NT2/D1 (cell line): Measurements from ENCODE around the gene NFATC4.
"Not testable (repeated sequence)": the region's sequence is repeated elsewhere in the genome, so short reads cannot be mapped to it uniquely, and the experiment has no call there.

ENCODE experiments used
- DNase-seq: peaks from one replicate; pipeline ENCODE4 v3.0.0-alpha.2; 2011; ENCODE audit warnings: low read depth, low spot score
- H3K27me3 ChIP-seq: 2 replicates; pipeline ENCODE4 v1.6.0; 2011; ENCODE audit warnings: mild to moderate bottlenecking; ENCODE audit not compliant: insufficient read length, insufficient read depth
- H3K36me3 ChIP-seq: 2 replicates; pipeline ENCODE4 v1.6.1; 2011; ENCODE audit warnings: mild to moderate bottlenecking, low read length, mixed read lengths; ENCODE audit not compliant: insufficient read depth, insufficient read length
- H3K4me1 ChIP-seq: 2 replicates; pipeline ENCODE4 v1.5.1; 2011; ENCODE audit not compliant: insufficient read depth, insufficient read length
- H3K4me3 ChIP-seq: 2 replicates; pipeline ENCODE4 v1.5.1; 2011; ENCODE audit warnings: low read depth; ENCODE audit not compliant: insufficient read length
- H3K9ac ChIP-seq: 2 replicates; pipeline ENCODE4 v1.6.0; 2011; ENCODE audit warnings: low read depth; ENCODE audit not compliant: insufficient read length
- H3K9me3 ChIP-seq: 2 replicates; pipeline ENCODE4 v1.5.1; 2011; ENCODE audit warnings: mild to moderate bottlenecking, low read length; ENCODE audit not compliant: insufficient read depth
- SUZ12 ChIP-seq: IDR thresholded peaks from 2 replicates; pipeline ENCODE4 v1.6.1; 2011; ENCODE audit not compliant: insufficient read length, insufficient read depth; ENCODE audit errors: extremely low read depth
- YY1 ChIP-seq: IDR thresholded peaks from 2 replicates; pipeline ENCODE4 v1.6.1; 2011; ENCODE audit not compliant: insufficient read length, insufficient read depth
- ZNF274 ChIP-seq: IDR thresholded peaks from 2 replicates; pipeline ENCODE4 v1.6.1; 2011; ENCODE audit warnings: mild to moderate bottlenecking, low read depth, low read length

The NFATC4 gene

GRCh38 chr14:24385524-24385923, 17.5 kb downstream of the NFATC4 start:
- Histone ChIP-seq H3K27me3 (no peaks in the 10 kb centered on the region), H3K9me3 (no peaks in the 10 kb centered on the region), H3K9ac (no peak overlapping the region), H3K4me1 (peaks cover 3% of the 10 kb centered on the region), H3K36me3 (no peaks in the 10 kb centered on the region), H3K4me3 (no peak overlapping the region)
- TF ChIP-seq YY1 (no peak), SUZ12 (no peak), ZNF274 (no peak)
- DNase-seq, result no peak

GRCh38 chr14:24387009-24387345, 19.0 kb downstream of the NFATC4 start:
- DNase-seq, result no peak
- no peaks in the 10 kb centered on the region for H3K9me3 ChIP-seq
- H3K27me3 ChIP-seq, result no peaks in the 10 kb centered on the region
- no peak overlapping the region for H3K4me3 ChIP-seq
- no peaks in the 10 kb centered on the region for H3K4me1 ChIP-seq
- no peaks in the 10 kb centered on the region for H3K36me3 ChIP-seq
- TF ChIP-seq ZNF274, result no peak
- no peak for TF ChIP-seq YY1
- no peak for TF ChIP-seq SUZ12
- H3K9ac ChIP-seq, result no peak overlapping the region

GRCh38 chr14:24387579-24387978, 19.6 kb downstream of the NFATC4 start:
- H3K9ac ChIP-seq, H3K27me3 ChIP-seq, H3K9me3 ChIP-seq, H3K36me3 ChIP-seq, H3K4me3 ChIP-seq, H3K4me1 ChIP-seq, DNase-seq: not testable (repeated sequence)

DNA sequence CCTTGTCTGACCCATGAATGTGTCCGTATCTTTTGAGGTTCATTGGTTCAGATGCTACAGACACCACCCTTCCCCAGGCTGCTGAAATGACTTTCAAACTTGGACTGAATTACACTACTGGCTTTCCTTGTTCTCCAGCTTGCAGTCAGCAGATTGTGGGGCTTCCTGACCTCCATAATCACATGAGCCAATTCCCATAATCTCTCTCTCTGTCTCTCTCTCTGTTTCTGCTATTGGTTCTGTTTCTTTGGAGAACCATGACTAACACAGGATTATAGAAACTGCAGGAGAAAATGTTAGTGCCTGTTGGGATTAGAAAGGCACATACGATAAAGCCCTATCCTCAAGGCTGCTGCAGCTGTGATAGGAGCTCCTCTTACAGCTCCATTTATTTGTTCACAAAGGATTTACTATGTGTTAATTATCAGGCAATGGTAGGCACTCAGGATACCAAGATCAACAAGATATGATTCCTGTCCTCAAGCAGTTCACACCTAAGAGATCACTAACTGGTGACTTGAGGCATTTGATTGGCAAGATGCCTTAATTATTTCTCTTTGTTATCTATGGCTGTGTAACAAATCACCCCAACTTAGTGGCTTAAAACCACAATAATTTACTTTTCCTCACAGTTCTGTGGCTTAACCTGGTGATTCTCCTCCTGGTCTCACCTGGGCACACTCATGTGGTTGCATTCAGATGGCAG, 20.6 kb downstream of the NFATC4 start:
- H3K4me1 ChIP-seq, result no peaks in the 10 kb centered on the region
- H3K36me3 ChIP-seq, result no peaks in the 10 kb centered on the region
- H3K27me3 ChIP-seq, result no peaks in the 10 kb centered on the region
- no peak overlapping the region for H3K9ac ChIP-seq
- DNase-seq, result no peak
- H3K9me3 ChIP-seq, result no peaks in the 10 kb centered on the region
- no peak overlapping the region for H3K4me3 ChIP-seq
- TF ChIP-seq YY1, result no peak
- TF ChIP-seq SUZ12, result no peak
- no peak for TF ChIP-seq ZNF274

DNA sequence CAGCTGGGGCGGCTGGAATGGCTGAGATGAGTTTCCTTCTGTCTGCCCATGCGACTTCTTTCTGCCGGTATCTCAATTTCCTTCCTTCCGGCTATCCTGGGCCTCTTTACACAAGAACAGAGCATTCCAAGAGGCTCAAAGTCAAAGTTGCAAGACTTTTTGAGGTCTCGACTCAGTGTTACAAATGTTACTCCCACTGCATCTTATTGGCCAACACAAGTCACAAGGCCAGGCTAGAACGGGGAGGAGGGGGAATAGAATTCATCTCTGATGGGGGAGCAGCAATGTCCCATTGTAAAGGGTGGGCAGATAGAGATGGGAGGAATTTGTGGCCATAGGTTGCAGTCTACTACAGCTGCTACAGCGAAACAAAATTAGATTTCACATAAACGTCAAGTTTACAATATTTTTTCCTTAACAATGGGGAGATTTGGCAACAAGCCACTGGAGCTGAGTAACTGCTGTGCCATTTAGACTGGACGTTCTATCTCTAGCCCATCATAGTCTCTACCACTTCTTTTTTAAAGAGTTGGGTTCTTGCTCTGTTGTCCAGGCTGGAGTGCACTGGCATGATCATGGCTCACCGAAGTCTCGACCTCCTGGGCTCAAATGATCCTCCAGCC, 21.4 kb downstream of the NFATC4 start:
- no peak for TF ChIP-seq YY1
- TF ChIP-seq SUZ12, result no peak
- TF ChIP-seq ZNF274, result no peak

DNA sequence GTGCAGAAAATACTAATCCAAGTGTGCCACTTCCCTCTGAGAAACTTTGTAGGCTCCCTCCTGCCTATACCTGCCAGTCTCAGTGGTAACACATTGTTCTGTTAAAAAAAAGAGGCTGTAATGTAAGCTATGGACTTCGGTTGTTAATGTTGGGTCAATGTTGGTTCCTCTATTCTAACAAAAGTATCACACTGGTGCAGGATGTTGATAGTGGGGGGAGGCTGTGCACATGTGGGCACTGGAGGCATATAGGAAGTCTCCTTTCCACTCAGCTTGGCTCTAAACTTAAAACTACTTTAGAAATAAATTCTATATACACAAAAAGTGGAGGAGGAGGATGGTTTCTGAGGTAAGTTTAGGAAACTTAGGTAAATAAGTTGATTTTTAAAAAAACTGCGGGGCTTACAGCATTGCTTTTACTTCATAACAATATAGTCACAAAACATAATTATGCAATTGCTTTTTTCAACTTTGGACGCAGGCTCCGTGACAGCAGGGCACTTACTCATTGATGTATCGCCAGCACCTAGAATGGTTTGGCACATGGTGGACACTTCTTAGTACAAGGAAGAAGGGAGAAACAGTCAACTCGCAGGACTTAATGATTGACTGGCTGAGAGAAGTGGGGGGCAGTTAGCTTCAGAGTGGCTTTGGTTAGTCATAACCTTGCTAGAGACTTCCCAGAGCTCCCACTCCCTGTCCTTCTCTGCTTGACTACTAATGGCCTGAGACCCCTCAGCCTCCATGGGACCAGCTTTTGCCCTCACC, 22.9 kb downstream of the NFATC4 start:
- Histone ChIP-seq H3K9me3 (no peaks in the 10 kb centered on the region), H3K36me3 (no peaks in the 10 kb centered on the region), H3K4me1 (no peaks in the 10 kb centered on the region), H3K27me3 (no peaks in the 10 kb centered on the region), H3K4me3 (no peak overlapping the region), H3K9ac (no peak overlapping the region)
- no peak for DNase-seq
- no peak for TF ChIP-seq SUZ12
- no peak for TF ChIP-seq YY1
- TF ChIP-seq ZNF274, result no peak

More for the DNA sequence above, 21.4 kb downstream of the NFATC4 start:
- Histone ChIP-seq H3K9ac (no peak overlapping the region), H3K36me3 (no peaks in the 10 kb centered on the region), H3K4me3 (no peak overlapping the region), H3K9me3 (no peaks in the 10 kb centered on the region), H3K4me1 (no peaks in the 10 kb centered on the region), H3K27me3 (no peaks in the 10 kb centered on the region)
- DNase-seq, result no peak

GRCh38 chr14:24392325-24393091, 24.5 kb downstream of the NFATC4 start:
- H3K36me3 ChIP-seq, result no peaks in the 10 kb centered on the region
- no peak for TF ChIP-seq SUZ12
- TF ChIP-seq YY1, result no peak
- TF ChIP-seq ZNF274, result no peak
- no peaks in the 10 kb centered on the region for H3K27me3 ChIP-seq
- DNase-seq, result no peak
- H3K4me3 ChIP-seq, result no peak overlapping the region
- no peak overlapping the region for H3K9ac ChIP-seq
- no peaks in the 10 kb centered on the region for H3K9me3 ChIP-seq
- H3K4me1 ChIP-seq, result no peaks in the 10 kb centered on the region
